Caco-2 (cell line): ENCODE measurements around the gene THEM5. TPM values are rescaled to one million over a fixed set of nuclear protein-coding genes. Genes with fewer than 3 reads are reported as not detected.

Experiments
- BruUV-seq: library from RNA; stranded (reverse); fragments of 400-500 nt; replicated peaks from 2 replicates; lab custom pipeline; 2021; lab: Mats Ljungman, UMichigan
- CTCF ChIA-PET: fragments of 300-600 bp; sonication (Branson Sonifier 250); formaldehyde crosslinking; loops from one replicate; lab custom pipeline; 2022; ENCODE audit warnings: antibody characterized with exemption; lab: Charles Lee
- POLR2A ChIA-PET: fragments of 300-600 bp; sonication (Branson Sonifier 250); formaldehyde crosslinking; loops from one replicate; lab custom pipeline; 2022; ENCODE audit warnings: antibody characterized with exemption; lab: Charles Lee
- DNase-seq, 2 experiments: peaks; one replicate each; pipeline versions ENCODE4 v3.0.0 to v3.0.0-alpha.2; 2020 to 2022
- H3K27me3 ChIP-seq: replicated peaks from 2 replicates; pipeline ENCODE4 v1.6.0; 2011; ENCODE audit warnings: low read length; ENCODE audit not compliant: control insufficient read depth, insufficient read depth
- H3K36me3 ChIP-seq: 2 replicates; pipeline ENCODE4 v1.5.1; 2011; ENCODE audit warnings: low read length; ENCODE audit not compliant: control insufficient read depth, insufficient read depth
- H3K4me1 ChIP-seq: fragments of 250-450 bp; sonication (Bioruptor Pico); 2 replicates; pipeline ENCODE4 v1.5.1; 2020; ENCODE audit warnings: mild to moderate bottlenecking
- H3K4me3 ChIP-seq: 2 replicates; pipeline ENCODE4 v1.5.1; 2011; ENCODE audit warnings: low read depth, mild to moderate bottlenecking, control low read depth, low read length
- H3K9me3 ChIP-seq: fragments of 250-450 bp; sonication (Bioruptor Pico); 2 replicates; pipeline ENCODE4 v1.5.1; 2020; ENCODE audit warnings: mild to moderate bottlenecking, moderate library complexity
- H3K27ac Mint-ChIP-seq: one replicate; pipeline ENCODE4 v1.8.0; 2022; ENCODE audit warnings: mixed read lengths; ENCODE audit not compliant: unreplicated experiment
- H3K27me3 Mint-ChIP-seq: one replicate; pipeline ENCODE4 v1.8.0; 2022; ENCODE audit warnings: mixed read lengths; ENCODE audit not compliant: insufficient read depth, unreplicated experiment
- H3K36me3 Mint-ChIP-seq: one replicate; pipeline ENCODE4 v1.8.0; 2022; ENCODE audit warnings: mild to moderate bottlenecking, mixed read lengths; ENCODE audit not compliant: insufficient read depth, unreplicated experiment
- H3K4me1 Mint-ChIP-seq: one replicate; pipeline ENCODE4 v1.8.0; 2022; ENCODE audit warnings: low read depth, mixed read lengths; ENCODE audit not compliant: unreplicated experiment
- H3K4me3 Mint-ChIP-seq: one replicate; pipeline ENCODE4 v1.8.0; 2022; ENCODE audit warnings: mild to moderate bottlenecking, moderate library complexity, mixed read lengths; ENCODE audit not compliant: unreplicated experiment
- H3K9me3 Mint-ChIP-seq: one replicate; pipeline ENCODE4 v1.8.0; 2022; ENCODE audit warnings: mixed read lengths; ENCODE audit not compliant: unreplicated experiment
- intact Hi-C: fragments of 100-400 bp; cut with micrococcal nuclease; formaldehyde crosslinking; loops from one replicate; pipeline ENCODE4 v1.10.0; 2022; ENCODE audit not compliant: unreplicated experiment
- total RNA-seq: library from RNA; stranded (reverse); gene quantifications from 2 replicates; pipeline ENCODE4 v1.2.3, GENCODE V29; 2022
- TF ChIP-seq, protein P1 (sequence below), 2 experiments: fragments of 200-600 bp in 1 of 2; IDR thresholded peaks; 1 replicate in 1 of 2; 2 replicates in 1 of 2; pipeline versions ENCODE4 v1.5.1 to v1.8.0; 2011 to 2022; ENCODE audit warnings: antibody characterized with exemption in 1 of 2, control low read depth in 1 of 2, inconsistent platforms in 1 of 2, low read depth in 1 of 2, low read length in 1 of 2, mild to moderate bottlenecking in 1 of 2, moderate library complexity in 1 of 2; ENCODE audit not compliant: insufficient read depth in 1 of 2, severe bottlenecking in 1 of 2, unreplicated experiment in 1 of 2

The THEM5 gene
- total RNA-seq, 1 experiment from 2014 or later, result not detected

DNA sequence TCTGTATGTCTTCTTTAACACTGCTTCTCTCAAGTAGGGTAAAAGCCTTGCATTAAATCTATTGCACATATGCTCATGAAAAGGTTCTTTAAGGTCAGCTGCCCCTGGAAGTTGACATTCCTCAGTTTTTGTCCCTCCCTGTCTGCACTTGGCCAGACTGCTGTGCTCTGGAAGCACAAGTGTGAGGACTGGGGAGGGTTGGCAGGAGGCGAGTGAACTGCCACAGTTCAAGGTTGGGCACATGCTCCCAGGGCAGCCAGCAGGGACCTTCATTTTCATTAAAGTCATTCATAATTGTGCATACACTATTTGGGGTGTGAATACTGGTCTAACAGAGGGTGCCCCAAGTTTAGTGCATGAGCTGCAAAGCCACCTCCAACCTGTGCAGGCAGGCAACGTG, 10.9 kb upstream of the THEM5 start:
- no TSS peak for BruUV-seq
- Histone ChIP-seq H3K36me3 (no peaks in the 10 kb centered on the region), H3K4me3 (no peak overlapping the region), H3K9me3 (no peaks in the 10 kb centered on the region; the same call in 1 of the 2 replicates), H3K4me1 (no peaks in the 10 kb centered on the region), H3K27me3 (no peaks in the 10 kb centered on the region)
- peaks cover 2% of the 10 kb centered on the region for H3K27me3 Mint-ChIP-seq
- ChIA-PET CTCF (no interaction called here), POLR2A (no interaction called here)
- intact Hi-C loops, result no loop called here
- DNase-seq, result no peak
- H3K27ac Mint-ChIP-seq, result no peak overlapping the region
- TF ChIP-seq, protein P1, sequence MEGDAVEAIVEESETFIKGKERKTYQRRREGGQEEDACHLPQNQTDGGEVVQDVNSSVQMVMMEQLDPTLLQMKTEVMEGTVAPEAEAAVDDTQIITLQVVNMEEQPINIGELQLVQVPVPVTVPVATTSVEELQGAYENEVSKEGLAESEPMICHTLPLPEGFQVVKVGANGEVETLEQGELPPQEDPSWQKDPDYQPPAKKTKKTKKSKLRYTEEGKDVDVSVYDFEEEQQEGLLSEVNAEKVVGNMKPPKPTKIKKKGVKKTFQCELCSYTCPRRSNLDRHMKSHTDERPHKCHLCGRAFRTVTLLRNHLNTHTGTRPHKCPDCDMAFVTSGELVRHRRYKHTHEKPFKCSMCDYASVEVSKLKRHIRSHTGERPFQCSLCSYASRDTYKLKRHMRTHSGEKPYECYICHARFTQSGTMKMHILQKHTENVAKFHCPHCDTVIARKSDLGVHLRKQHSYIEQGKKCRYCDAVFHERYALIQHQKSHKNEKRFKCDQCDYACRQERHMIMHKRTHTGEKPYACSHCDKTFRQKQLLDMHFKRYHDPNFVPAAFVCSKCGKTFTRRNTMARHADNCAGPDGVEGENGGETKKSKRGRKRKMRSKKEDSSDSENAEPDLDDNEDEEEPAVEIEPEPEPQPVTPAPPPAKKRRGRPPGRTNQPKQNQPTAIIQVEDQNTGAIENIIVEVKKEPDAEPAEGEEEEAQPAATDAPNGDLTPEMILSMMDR (IDR thresholded peaks at IDR 0.05; ENCODE audit: insufficient read depth in 1 of 2, low read depth in 1 of 2, low read length in 1 of 2, severe bottlenecking in 1 of 2, unreplicated experiment in 1 of 2), result no peak
- no peak overlapping the region for H3K4me3 Mint-ChIP-seq
- no peaks in the 10 kb centered on the region for H3K36me3 Mint-ChIP-seq
- H3K9me3 Mint-ChIP-seq, result peaks cover 10% of the 10 kb centered on the region
- H3K4me1 Mint-ChIP-seq, result no peaks in the 10 kb centered on the region

DNA sequence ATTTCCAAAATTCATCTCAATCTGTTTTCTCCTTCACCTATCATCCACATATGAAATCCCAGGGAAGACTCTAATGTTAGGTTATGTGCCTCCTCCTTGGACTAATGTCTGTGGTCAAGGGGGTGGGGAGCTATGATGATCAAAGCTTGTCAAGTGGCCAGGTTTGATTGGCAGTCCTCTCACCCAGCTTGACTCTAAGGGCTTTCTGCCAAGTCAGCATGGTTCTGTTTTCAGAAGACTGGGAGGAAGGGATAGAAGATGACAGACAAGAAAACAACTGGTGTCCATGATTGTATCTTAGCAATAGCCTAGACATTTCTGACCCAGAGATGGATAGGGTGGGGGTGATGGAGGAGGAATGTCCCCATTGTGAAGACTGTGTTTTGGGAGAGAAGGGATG, 9.1 kb upstream of the THEM5 start:
- no peak overlapping the region for H3K4me3 Mint-ChIP-seq
- TF ChIP-seq, protein P1 (IDR thresholded peaks at IDR 0.05; ENCODE audit: insufficient read depth in 1 of 2, low read depth in 1 of 2, low read length in 1 of 2, severe bottlenecking in 1 of 2, unreplicated experiment in 1 of 2), result no peak
- POLR2A ChIA-PET, result no interaction called here
- H3K4me1 Mint-ChIP-seq, result no peaks in the 10 kb centered on the region
- Histone ChIP-seq H3K27me3 (no peaks in the 10 kb centered on the region), H3K4me3 (no peak overlapping the region), H3K9me3 (no peaks in the 10 kb centered on the region), H3K4me1 (no peaks in the 10 kb centered on the region), H3K36me3 (no peaks in the 10 kb centered on the region)
- H3K36me3 Mint-ChIP-seq, result no peaks in the 10 kb centered on the region
- peaks cover 7% of the 10 kb centered on the region for H3K9me3 Mint-ChIP-seq
- CTCF ChIA-PET, result no interaction called here
- peaks cover 2% of the 10 kb centered on the region for H3K27me3 Mint-ChIP-seq
- no TSS peak for BruUV-seq
- intact Hi-C loops, result no loop called here
- no peak overlapping the region for H3K27ac Mint-ChIP-seq
- no peak for DNase-seq

DNA sequence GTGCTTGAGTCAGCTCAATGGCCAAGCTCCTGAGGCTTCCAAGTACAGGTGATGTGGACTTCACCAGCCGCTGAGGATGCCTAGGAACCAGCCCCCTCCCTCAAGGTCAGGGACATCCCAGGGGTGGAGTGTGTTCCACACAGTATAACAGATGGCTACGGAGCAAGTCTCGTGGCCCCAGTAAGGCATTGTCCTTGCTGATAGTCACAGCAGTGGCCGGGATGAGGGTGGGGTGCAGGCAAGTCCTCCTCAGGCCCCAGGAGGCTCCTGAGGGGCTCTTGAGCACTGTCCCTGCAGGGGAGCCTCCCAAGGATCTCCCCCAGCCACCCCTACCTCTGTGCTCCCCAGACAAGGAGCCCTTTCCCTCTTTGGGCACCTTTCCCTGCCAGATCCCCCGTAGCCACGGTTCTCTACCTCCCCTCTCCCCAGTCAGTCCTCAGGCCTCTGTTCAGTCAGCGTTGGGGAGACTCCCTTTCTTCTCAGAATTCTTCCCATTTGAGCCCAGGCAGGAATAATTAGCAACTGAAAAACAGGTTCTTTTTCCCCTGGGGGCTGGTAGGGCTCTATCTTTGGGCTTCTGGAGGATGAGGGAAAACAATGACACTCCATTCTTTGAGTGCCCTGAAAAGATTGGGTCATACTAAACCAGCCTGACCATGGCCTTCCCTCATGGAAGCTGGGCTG, 7.1 kb upstream of the THEM5 start:
- ChIA-PET POLR2A (no interaction called here), CTCF (no interaction called here)
- Histone ChIP-seq H3K4me3 (no peak overlapping the region), H3K4me1 (no peaks in the 10 kb centered on the region), H3K9me3 (no peaks in the 10 kb centered on the region), H3K27me3 (no peaks in the 10 kb centered on the region), H3K36me3 (no peaks in the 10 kb centered on the region)
- no peaks in the 10 kb centered on the region for H3K27me3 Mint-ChIP-seq
- H3K36me3 Mint-ChIP-seq, result no peaks in the 10 kb centered on the region
- no TSS peak for BruUV-seq
- no peak overlapping the region for H3K27ac Mint-ChIP-seq
- H3K9me3 Mint-ChIP-seq, result no peaks in the 10 kb centered on the region
- TF ChIP-seq, protein P1 (IDR thresholded peaks at IDR 0.05; ENCODE audit: insufficient read depth in 1 of 2, low read depth in 1 of 2, low read length in 1 of 2, severe bottlenecking in 1 of 2, unreplicated experiment in 1 of 2), result no peak
- no peaks in the 10 kb centered on the region for H3K4me1 Mint-ChIP-seq
- no peak overlapping the region for H3K4me3 Mint-ChIP-seq
- intact Hi-C loops, result no loop called here
- DNase-seq, result no peak
